ENCODE results near the gene SLC9A7. TPM values are rescaled to one million over a fixed set of nuclear protein-coding genes. Genes with fewer than 3 reads are reported as not detected.
"Not testable (repeated sequence)": the region's sequence is repeated elsewhere in the genome, so short reads cannot be mapped to it uniquely, and the experiment has no call there.

The SLC9A7 gene
- total RNA-seq, 1 experiment from 2014 or later = 22.8 TPM

GRCh38 chrX:46754586-46755061 lies 4.3 kb downstream of the SLC9A7 start:
- no peak for DNase-seq (ENCODE audit: low read depth)

- DNase-seq (ENCODE audit: low read depth) = no peak
Measured at GRCh38 chrX:46754036-46754435, 4.9 kb downstream of the SLC9A7 start.

- DNase-seq (ENCODE audit: low read depth) = no peak
Measured at GRCh38 chrX:46750889-46751288, 8.0 kb downstream of the SLC9A7 start.

- DNase-seq (ENCODE audit: low read depth) = no peak
Measured at GRCh38 chrX:46744009-46744408, 14.9 kb downstream of the SLC9A7 start.

GRCh38 chrX:46743046-46743445 lies 15.9 kb downstream of the SLC9A7 start:
- no peak for DNase-seq (ENCODE audit: low read depth)

GRCh38 chrX:46739736-46740135 lies 19.2 kb downstream of the SLC9A7 start:
- no peak for DNase-seq (ENCODE audit: low read depth)

GRCh38 chrX:46737462-46737861 lies 21.5 kb downstream of the SLC9A7 start:
- DNase-seq (ENCODE audit: low read depth) = no peak

- no peak for DNase-seq (ENCODE audit: low read depth)
Measured at GRCh38 chrX:46737041-46737440, 21.9 kb downstream of the SLC9A7 start.

GRCh38 chrX:46735622-46736021 lies 23.3 kb downstream of the SLC9A7 start:
- no peak for DNase-seq (ENCODE audit: low read depth)

GRCh38 chrX:46733226-46733625 lies 25.7 kb downstream of the SLC9A7 start:
- no peak for DNase-seq (ENCODE audit: low read depth)

GRCh38 chrX:46730765-46731164 lies 28.2 kb downstream of the SLC9A7 start:
- DNase-seq (ENCODE audit: low read depth) = no peak

GRCh38 chrX:46727441-46727840 lies 31.5 kb downstream of the SLC9A7 start:
- no peak for DNase-seq (ENCODE audit: low read depth)

- DNase-seq (ENCODE audit: low read depth) = not testable (repeated sequence)
Measured at GRCh38 chrX:46723569-46723927, 35.4 kb downstream of the SLC9A7 start.

GRCh38 chrX:46722742-46723568 lies 36.0 kb downstream of the SLC9A7 start:
- peak; percentile 69 for DNase-seq (ENCODE audit: low read depth)

GRCh38 chrX:46716796-46717195 lies 42.1 kb downstream of the SLC9A7 start:
- DNase-seq (ENCODE audit: low read depth) = no peak

- DNase-seq (ENCODE audit: low read depth) = no peak
Measured at GRCh38 chrX:46715997-46716396, 42.9 kb downstream of the SLC9A7 start.

GRCh38 chrX:46715530-46715929 lies 43.4 kb downstream of the SLC9A7 start:
- no peak for DNase-seq (ENCODE audit: low read depth)

GRCh38 chrX:46713672-46714490 lies 45.0 kb downstream of the SLC9A7 start:
- no peak for DNase-seq (ENCODE audit: low read depth)

- no peak for DNase-seq (ENCODE audit: low read depth)
Measured at GRCh38 chrX:46712764-46713163, 46.2 kb downstream of the SLC9A7 start.

GRCh38 chrX:46710927-46711623 lies 47.8 kb downstream of the SLC9A7 start:
- DNase-seq (ENCODE audit: low read depth) = no peak

GRCh38 chrX:46710425-46710824 lies 48.5 kb downstream of the SLC9A7 start:
- peak; percentile 11 for DNase-seq (ENCODE audit: low read depth)

Measured in HT1080 (cell line).